ENCODE measurements around the gene TARM1. TPM values are rescaled to one million over a fixed set of nuclear protein-coding genes. Genes with fewer than 3 reads are reported as not detected.
A peak's percentile ranks its signal among the peaks of the same experiment; 100 is the strongest.
"Not testable (repeated sequence)": the region's sequence is repeated elsewhere in the genome, so short reads cannot be mapped to it uniquely, and the experiment has no call there.

Gene TARM1
- total RNA-seq, 1 donor from 2014 or later = not detected

DNA sequence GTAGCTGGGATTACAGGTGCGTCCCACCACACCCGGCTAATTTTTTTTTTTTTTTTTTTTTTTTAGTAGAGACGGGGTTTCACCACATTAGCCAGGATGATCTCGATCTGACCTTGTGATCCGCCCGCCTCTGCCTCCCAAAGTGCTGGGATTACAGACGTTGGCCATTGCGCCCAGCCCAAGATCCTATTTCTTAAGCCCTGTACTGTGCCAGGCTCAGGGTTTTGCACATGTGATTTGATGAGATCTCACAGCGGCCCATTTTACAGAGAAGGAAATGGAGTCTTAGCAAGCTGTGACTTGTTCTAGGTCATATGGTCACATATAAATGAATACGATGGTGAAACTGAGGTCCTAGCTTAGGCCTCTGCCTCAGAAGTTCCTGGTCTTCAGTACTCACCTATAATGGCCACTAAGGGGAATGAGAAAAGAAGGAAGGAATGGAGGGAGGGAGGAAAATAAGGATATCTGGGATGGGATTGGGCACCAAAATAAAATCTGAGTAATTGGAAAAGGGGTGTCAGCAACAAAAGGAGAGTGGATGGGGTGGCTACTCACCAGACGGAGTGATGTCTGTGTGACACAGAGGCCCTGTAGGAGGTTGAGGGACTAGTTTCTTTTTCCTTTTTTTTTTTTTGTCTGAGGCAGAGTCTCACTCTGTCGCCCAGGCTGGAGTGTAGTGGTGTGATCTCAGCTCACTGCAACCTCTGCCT, 18.2 kb upstream of the TARM1 start:
- ATAC-seq = no peak

GRCh38 chr19:54096617-54097106, 15.5 kb upstream of the TARM1 start:
- ATAC-seq = peak; percentile 42

DNA sequence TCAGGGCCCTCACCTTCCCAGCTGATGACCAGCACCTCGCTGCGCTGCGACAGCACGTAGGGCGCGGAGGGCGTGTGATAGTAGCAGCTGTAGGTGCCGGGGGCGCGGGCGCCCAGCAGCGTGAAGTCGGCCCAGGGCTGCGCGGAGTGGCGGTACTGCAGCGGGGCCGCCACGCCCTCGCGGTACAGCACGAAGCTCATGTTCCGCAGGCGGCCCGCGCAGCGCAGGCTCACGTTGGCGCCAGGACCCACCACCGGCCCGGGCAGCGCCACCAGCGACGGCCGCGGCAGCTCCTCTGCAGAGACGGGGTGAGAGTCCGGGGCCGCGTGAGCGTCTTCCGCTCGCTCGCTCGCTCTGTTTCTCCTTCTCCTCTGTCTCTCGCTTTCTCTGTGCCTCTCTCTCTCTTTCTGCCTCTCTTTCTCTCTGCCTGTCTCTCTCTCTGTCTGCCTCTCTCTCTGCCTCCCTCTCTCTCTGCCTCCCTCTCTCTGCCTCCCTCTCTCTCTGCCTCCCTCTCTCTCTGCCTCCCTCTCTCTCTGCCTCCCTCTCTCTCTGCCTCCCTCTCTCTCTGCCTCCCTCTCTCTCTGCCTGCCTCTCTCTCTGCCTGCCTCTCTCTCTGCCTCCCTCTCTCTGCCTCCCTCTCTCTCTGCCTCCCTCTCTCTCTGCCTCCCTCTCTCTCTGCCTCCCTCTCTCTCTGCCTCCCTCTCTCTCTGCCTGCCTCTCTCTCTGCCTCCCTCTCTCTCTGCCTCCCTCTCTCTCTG, 14.9 kb upstream of the TARM1 start:
- ATAC-seq = peak; percentile 83

GRCh38 chr19:54095136-54095858, 14.1 kb upstream of the TARM1 start:
- ATAC-seq = no peak

DNA sequence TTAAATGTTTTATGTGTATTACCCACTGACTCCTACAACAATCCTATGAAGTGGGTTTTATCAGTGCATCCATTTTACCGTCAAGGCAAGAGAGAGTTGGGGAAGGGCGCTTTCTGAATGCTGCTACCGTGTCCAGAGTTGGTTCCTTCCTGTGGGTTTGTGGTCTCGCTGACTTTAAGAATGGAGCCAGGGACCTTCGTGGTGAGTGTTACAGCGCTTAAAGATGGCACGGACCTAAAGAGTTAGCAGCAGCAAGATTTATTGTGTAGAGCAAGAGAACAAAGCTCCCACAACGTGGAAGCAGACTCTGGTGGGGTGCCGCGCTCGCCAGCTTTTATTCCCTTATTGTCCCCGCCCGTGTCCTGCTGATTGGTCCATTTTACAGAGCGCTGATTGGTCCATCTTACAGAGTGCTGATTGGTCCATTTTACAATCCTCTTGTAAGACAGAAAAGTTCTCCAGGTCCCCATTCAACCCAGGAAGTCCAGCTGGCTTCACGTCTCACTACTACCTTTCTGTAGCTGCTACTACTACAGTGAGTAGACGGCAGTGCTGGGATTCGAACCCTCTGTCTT, 13.3 kb upstream of the TARM1 start:
- ATAC-seq = no peak

DNA sequence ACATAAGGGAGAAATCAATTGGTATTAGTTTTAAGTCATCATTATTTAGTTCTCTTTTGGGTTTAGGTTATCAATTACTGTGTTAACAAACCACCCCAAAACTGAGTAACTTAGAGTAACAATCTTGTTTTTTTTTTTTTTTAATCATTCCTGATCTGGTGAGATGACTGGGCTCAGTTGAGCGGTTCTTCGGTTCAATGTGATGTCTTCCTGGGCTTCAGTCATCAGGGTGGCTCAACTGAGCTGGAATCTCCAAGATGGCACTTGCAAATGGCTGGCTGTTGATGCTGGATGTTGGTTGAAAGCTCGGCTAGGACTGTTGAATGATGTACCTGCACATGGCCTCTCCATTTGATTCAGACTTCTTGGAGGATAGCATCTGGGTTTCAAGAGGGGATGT, 3.2 kb upstream of the TARM1 start:
- no peak for ATAC-seq

GRCh38 chr19:54077334-54077733, 3.8 kb downstream of the TARM1 start:
- ATAC-seq = no peak

DNA sequence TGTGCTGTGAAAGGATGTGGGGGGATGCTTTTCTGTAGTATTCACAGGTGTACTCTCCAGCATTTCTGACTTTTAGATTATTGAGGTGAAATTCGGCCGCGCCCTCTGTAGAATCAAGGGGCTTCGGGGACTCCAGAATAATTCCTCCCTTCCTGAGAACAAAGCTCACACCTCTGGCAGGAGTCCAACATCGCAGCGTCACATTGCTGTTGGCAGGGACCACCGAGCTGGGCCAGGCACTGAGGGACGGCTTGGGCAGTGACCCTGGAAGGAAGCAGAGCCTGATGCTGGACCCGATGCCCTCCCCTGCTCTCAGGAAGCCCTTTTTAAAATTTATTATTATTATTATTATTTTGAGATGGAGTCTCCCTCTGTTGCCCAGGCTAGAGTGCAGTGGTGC, 6.3 kb downstream of the TARM1 start:
- no peak for ATAC-seq

- no peak for ATAC-seq
Observed at GRCh38 chr19:54073829-54074228, 7.3 kb downstream of the TARM1 start.

GRCh38 chr19:54069470-54069869, 11.7 kb downstream of the TARM1 start:
- ATAC-seq = no peak

- ATAC-seq = no peak
Observed at GRCh38 chr19:54063350-54064116, 17.6 kb downstream of the TARM1 start, which contains the start of gene VSTM1. Gene VSTM1 (minus strand): TSS chr19:54063897. CDS start chr19:54063777, 120 bp downstream.

- ATAC-seq = no peak
Observed at GRCh38 chr19:54062643-54063042, 18.5 kb downstream of the TARM1 start.

- no peak for ATAC-seq
Observed at GRCh38 chr19:54047616-54048015, 33.5 kb downstream of the TARM1 start.

- ATAC-seq = no peak
Observed at GRCh38 chr19:54045771-54046170, 35.4 kb downstream of the TARM1 start.

- ATAC-seq = no peak
Observed at GRCh38 chr19:54042989-54043388, 38.2 kb downstream of the TARM1 start.

DNA sequence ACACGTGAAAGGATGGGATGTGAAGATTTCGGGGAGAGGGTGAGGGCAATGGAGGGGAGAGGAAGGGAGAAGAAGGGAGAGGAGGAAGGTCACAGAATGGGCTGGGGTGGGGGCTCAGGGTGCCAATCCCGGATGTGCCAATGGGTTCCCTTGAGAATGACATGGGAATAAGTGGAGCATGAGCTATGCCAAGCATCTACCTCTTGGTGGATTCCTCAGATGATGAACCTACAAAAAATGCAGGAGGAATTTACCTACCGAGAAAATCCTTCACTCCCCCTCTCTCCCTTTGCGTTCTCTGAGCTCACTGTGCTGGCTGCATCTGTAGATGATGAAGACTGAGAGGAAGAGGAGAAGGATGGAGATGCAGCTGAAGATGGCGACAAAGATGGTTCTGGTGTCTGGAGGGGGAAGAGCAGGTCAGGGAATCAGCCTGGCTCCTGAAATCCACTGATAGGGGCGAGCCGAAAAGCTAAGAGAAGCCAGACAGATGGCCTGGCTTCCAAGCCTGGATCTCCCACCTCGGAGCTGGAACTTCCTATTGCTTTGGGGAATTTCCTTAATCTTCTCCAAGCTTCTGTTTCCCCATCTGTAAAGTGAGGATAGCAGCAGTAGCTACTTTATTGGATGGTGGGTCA, 39.1 kb downstream of the TARM1 start:
- ATAC-seq = no peak

GRCh38 chr19:54040003-54040402, 41.2 kb downstream of the TARM1 start:
- no peak for ATAC-seq

GRCh38 chr19:54036542-54036941, 44.6 kb downstream of the TARM1 start:
- not testable (repeated sequence) for ATAC-seq

- no peak for ATAC-seq
Observed at GRCh38 chr19:54035215-54036178, 45.7 kb downstream of the TARM1 start.

- no peak for ATAC-seq
Observed at GRCh38 chr19:54030895-54031586, 50.1 kb downstream of the TARM1 start.

Data from esophagus mucosa (tissue), 1 donor.